ENCODE results near the gene DMAC1.

DNA sequence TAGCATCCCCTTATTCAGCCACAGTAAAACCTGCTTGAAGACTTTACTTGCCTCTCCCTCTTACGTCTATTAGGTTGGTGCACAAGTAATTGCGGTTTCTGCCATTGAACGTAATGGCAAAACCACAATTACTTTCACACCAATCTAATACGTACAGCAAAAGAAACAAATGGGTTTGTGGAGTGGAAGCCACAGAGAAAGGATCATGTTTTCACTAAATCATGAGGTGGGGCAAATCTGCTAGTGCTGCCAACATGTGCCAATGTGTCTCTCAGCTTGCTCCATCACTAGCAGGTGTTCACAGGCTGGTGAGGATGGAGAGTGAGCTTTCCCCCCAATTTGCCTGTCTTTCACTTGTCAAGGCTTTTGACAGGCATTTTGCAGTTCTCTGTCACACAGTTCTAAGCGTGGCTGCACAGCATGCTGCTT, 15.9 kb downstream of the DMAC1 start:
- TF ChIP-seq, protein P1, sequence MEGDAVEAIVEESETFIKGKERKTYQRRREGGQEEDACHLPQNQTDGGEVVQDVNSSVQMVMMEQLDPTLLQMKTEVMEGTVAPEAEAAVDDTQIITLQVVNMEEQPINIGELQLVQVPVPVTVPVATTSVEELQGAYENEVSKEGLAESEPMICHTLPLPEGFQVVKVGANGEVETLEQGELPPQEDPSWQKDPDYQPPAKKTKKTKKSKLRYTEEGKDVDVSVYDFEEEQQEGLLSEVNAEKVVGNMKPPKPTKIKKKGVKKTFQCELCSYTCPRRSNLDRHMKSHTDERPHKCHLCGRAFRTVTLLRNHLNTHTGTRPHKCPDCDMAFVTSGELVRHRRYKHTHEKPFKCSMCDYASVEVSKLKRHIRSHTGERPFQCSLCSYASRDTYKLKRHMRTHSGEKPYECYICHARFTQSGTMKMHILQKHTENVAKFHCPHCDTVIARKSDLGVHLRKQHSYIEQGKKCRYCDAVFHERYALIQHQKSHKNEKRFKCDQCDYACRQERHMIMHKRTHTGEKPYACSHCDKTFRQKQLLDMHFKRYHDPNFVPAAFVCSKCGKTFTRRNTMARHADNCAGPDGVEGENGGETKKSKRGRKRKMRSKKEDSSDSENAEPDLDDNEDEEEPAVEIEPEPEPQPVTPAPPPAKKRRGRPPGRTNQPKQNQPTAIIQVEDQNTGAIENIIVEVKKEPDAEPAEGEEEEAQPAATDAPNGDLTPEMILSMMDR (IDR thresholded peaks at IDR 0.05; ENCODE audit: insufficient read depth, low read depth, low read length): no peak
- TF ChIP-seq EZH2 (IDR thresholded peaks at IDR 0.05; ENCODE audit: insufficient read depth, low read length): no peak
